H9 (cell line): Measurements from ENCODE around the gene LDHD. TPM values are rescaled to one million over a fixed set of nuclear protein-coding genes. Genes with fewer than 3 reads are reported as not detected.

Experiments used
- DNase-seq: peaks from one replicate; pipeline ENCODE4 v3.0.0-alpha.2; 2017
- H2AFZ ChIP-seq: one replicate; pipeline ENCODE4 v1.6.1; 2013; ENCODE audit warnings: mild to moderate bottlenecking, low read length, control low read depth, moderate library complexity
- H2AK5ac ChIP-seq: 2 replicates; pipeline ENCODE4 v1.6.1; 2013; ENCODE audit warnings: low read length, control low read depth, mixed read lengths; ENCODE audit not compliant: insufficient read length
- H2BK120ac ChIP-seq: one replicate; pipeline ENCODE4 v1.6.1; 2013; ENCODE audit warnings: low read depth, mild to moderate bottlenecking, low read length, control low read depth, inconsistent platforms; ENCODE audit not compliant: poor library complexity, severe bottlenecking
- H2BK12ac ChIP-seq: 2 replicates; pipeline ENCODE4 v1.6.1; 2013; ENCODE audit warnings: low read length, control low read depth, mixed read lengths, low read depth; ENCODE audit not compliant: insufficient read length
- H2BK15ac ChIP-seq: 2 replicates; pipeline ENCODE4 v1.6.1; 2013; ENCODE audit warnings: low read depth, low read length, control low read depth
- H2BK20ac ChIP-seq: one replicate; pipeline ENCODE4 v1.6.1; 2013; ENCODE audit warnings: low read depth, mild to moderate bottlenecking, low read length, control low read depth, inconsistent platforms; ENCODE audit not compliant: poor library complexity, severe bottlenecking
- H2BK5ac ChIP-seq: 2 replicates; pipeline ENCODE4 v1.6.1; 2013; ENCODE audit warnings: low read length, control low read depth, mixed read lengths; ENCODE audit not compliant: insufficient read length
- H3K14ac ChIP-seq: 2 replicates; pipeline ENCODE4 v1.6.1; 2013; ENCODE audit warnings: low read length, control low read depth; ENCODE audit not compliant: insufficient read depth
- H3K18ac ChIP-seq: 2 replicates; pipeline ENCODE4 v1.6.1; 2013; ENCODE audit warnings: low read depth, mild to moderate bottlenecking, mixed read lengths, low read length, control low read depth; ENCODE audit not compliant: insufficient read length
- H3K23ac ChIP-seq: 2 replicates; pipeline ENCODE4 v1.6.1; 2013; ENCODE audit warnings: low read length, control low read depth, mixed read lengths, low read depth; ENCODE audit not compliant: insufficient read length
- H3K23me2 ChIP-seq: 2 replicates; pipeline ENCODE4 v1.6.1; 2013; ENCODE audit warnings: low read depth, mild to moderate bottlenecking, mixed read lengths, low read length, control low read depth; ENCODE audit not compliant: insufficient read length, poor library complexity, severe bottlenecking
- H3K27ac ChIP-seq: 2 replicates; pipeline ENCODE4 v1.5.1; 2013; ENCODE audit warnings: low read length, control low read depth, mixed read lengths, low read depth; ENCODE audit not compliant: insufficient read length
- H3K27me3 ChIP-seq: 2 replicates; pipeline ENCODE4 v1.6.1; 2013; ENCODE audit warnings: low read length, control low read depth, inconsistent platforms; ENCODE audit not compliant: insufficient read depth
- H3K4ac ChIP-seq: 2 replicates; pipeline ENCODE4 v1.6.1; 2013; ENCODE audit warnings: low read depth, mild to moderate bottlenecking, control low read depth, inconsistent platforms, low read length, moderate library complexity
- H3K4me1 ChIP-seq: 2 replicates; pipeline ENCODE4 v1.6.1; 2013; ENCODE audit warnings: low read length, control low read depth, inconsistent platforms; ENCODE audit not compliant: insufficient read depth
- H3K4me2 ChIP-seq: 2 replicates; pipeline ENCODE4 v1.6.1; 2013; ENCODE audit warnings: low read length, control low read depth, mixed read lengths; ENCODE audit not compliant: insufficient read length, insufficient read depth
- H3K56ac ChIP-seq: 2 replicates; pipeline ENCODE4 v1.6.1; 2013; ENCODE audit warnings: low read depth, mild to moderate bottlenecking, mixed read lengths, low read length, control low read depth; ENCODE audit not compliant: insufficient read length
- H3K79me1 ChIP-seq: 2 replicates; pipeline ENCODE4 v1.6.1; 2013; ENCODE audit warnings: low read depth, mild to moderate bottlenecking, moderate library complexity, low read length, control low read depth, inconsistent platforms; ENCODE audit not compliant: insufficient read depth, poor library complexity, severe bottlenecking
- H3K79me2 ChIP-seq: 2 replicates; pipeline ENCODE4 v1.6.1; 2013; ENCODE audit warnings: low read length, control low read depth, inconsistent platforms; ENCODE audit not compliant: insufficient read depth
- H3K9ac ChIP-seq: 2 replicates; pipeline ENCODE4 v1.6.1; 2013; ENCODE audit warnings: low read length, control low read depth, mixed read lengths; ENCODE audit not compliant: insufficient read length; ENCODE audit errors: extremely low read depth
- H3K9me3 ChIP-seq: one replicate; pipeline ENCODE4 v1.6.1; 2013; ENCODE audit warnings: low read depth, low read length, inconsistent platforms; ENCODE audit not compliant: control insufficient read depth
- H3T11ph ChIP-seq: one replicate; pipeline ENCODE4 v1.6.1; 2013; ENCODE audit warnings: mild to moderate bottlenecking, low read length, control low read depth, inconsistent platforms
- H4K20me1 ChIP-seq: one replicate; pipeline ENCODE4 v1.6.1; 2013; ENCODE audit not compliant: control insufficient read depth, insufficient read length, insufficient read depth
- H4K5ac ChIP-seq: 2 replicates; pipeline ENCODE4 v1.6.1; 2013; ENCODE audit warnings: low read depth, mild to moderate bottlenecking, mixed read lengths, low read length, control low read depth; ENCODE audit not compliant: insufficient read length
- H4K8ac ChIP-seq: replicated peaks from 2 replicates; pipeline ENCODE4 v1.6.1; 2013; ENCODE audit warnings: low read length, control low read depth, mixed read lengths, low read depth; ENCODE audit not compliant: insufficient read length
- H4K91ac ChIP-seq: 2 replicates; pipeline ENCODE4 v1.6.1; 2013; ENCODE audit warnings: low read depth, mild to moderate bottlenecking, moderate library complexity, mixed read lengths, low read length, control low read depth; ENCODE audit not compliant: insufficient read length
- H3K27ac Mint-ChIP-seq, 3 experiments: 2 replicates in 2 of 3; 3 replicates in 1 of 3; pipeline ENCODE4 v1.8.0; 2020 to 2021; ENCODE audit warnings: mixed read lengths in 3 of 3, mild to moderate bottlenecking in 1 of 3, moderate library complexity in 1 of 3
- H3K27me3 Mint-ChIP-seq: 2 replicates; pipeline ENCODE4 v1.8.0; 2021; ENCODE audit warnings: low read depth, mild to moderate bottlenecking, moderate library complexity, mixed read lengths
- H3K36me3 Mint-ChIP-seq, 3 experiments: 2 replicates in 2 of 3; 3 replicates in 1 of 3; pipeline ENCODE4 v1.8.0; 2020 to 2021; ENCODE audit warnings: low read depth in 3 of 3, mixed read lengths in 3 of 3; ENCODE audit not compliant: insufficient read depth in 1 of 3
- H3K4me1 Mint-ChIP-seq, 2 experiments: 2 replicates each; pipeline ENCODE4 v1.8.0; 2020; ENCODE audit warnings: mixed read lengths in 2 of 2
- H3K4me3 Mint-ChIP-seq, 2 experiments: 2 replicates in 1 of 2; 3 replicates in 1 of 2; pipeline ENCODE4 v1.8.0; 2020 to 2021; ENCODE audit warnings: mild to moderate bottlenecking in 2 of 2, mixed read lengths in 2 of 2, moderate library complexity in 1 of 2
- H3K9me3 Mint-ChIP-seq, 2 experiments: 2 replicates in 1 of 2; 3 replicates in 1 of 2; pipeline ENCODE4 v1.8.0; 2020; ENCODE audit warnings: mild to moderate bottlenecking in 2 of 2, mixed read lengths in 2 of 2, moderate library complexity in 1 of 2
- WGBS: extraction: QIAGEN DNeasy Blood & Tissue Kit; methylation state at CpG from one replicate; pipeline ENCODE4 v1.1.7; 2013; ENCODE audit warnings: missing lambda C conversion rate, low lambda C conversion rate, mixed read lengths; ENCODE audit not compliant: insufficient read length; ENCODE audit errors: extremely low coverage; 5-methylcytosine and 5-hydroxymethylcytosine counted together
- total RNA-seq: library from RNA; stranded (reverse); gene quantifications from 2 replicates; pipeline ENCODE4 v1.2.1, GENCODE V29; 2021
- TF ChIP-seq, protein P1 (sequence below): fragments of 200-600 bp; sonication (generic); conservative IDR thresholded peaks from 3 replicates; pipeline ENCODE4 v1.8.0; 2021; ENCODE audit warnings: antibody characterized with exemption, mild to moderate bottlenecking

LDHD gene
- total RNA-seq, 1 experiment from 2014 or later: 14.7 TPM

DNA sequence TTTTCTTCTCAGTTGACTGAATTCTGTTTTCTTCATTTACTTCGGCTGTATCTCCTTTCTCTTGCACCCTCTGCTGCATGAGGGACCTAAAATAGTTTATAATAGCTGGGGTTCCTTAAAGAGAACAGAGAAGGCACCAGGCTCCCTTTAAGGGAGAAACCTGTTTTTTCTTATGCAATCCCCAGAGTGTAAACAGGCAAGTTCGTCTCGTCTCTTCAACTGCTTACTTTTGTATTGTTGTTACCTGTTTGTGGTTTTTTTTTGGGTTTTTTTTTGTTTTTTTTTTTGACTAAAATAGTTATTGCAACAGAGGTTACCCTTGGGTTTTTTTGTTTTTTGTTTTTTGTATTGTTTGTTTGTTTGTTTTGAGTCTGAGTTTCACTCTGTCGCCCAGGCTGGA, 3.7 kb upstream of the LDHD start:
- Histone ChIP-seq H3K23me2 (no peaks in the 10 kb centered on the region), H3K14ac (no peak overlapping the region), H3K4me2 (no peak overlapping the region), H3K27ac (peak overlapping the region; percentile 57), H2BK120ac (no peak overlapping the region), H3T11ph (no peak overlapping the region), H4K91ac (no peak overlapping the region), H3K9me3 (peaks cover 5% of the 10 kb centered on the region), H3K4me1 (peaks cover 2% of the 10 kb centered on the region; the same call in 1 of the 2 replicates), H3K79me1 (no peaks in the 10 kb centered on the region), H4K8ac (no peak overlapping the region), H3K56ac (no peak overlapping the region), H3K18ac (no peak overlapping the region), H2BK20ac (no peak overlapping the region), H3K27me3 (no peaks in the 10 kb centered on the region), H4K20me1 (no peaks in the 10 kb centered on the region), H2BK5ac (no peak overlapping the region), H2AFZ (no peak overlapping the region), H4K5ac (no peak overlapping the region), H2BK15ac (no peak overlapping the region), H3K23ac (no peak overlapping the region), H3K9ac (peak overlapping the region; percentile 31), H3K79me2 (no peaks in the 10 kb centered on the region), H2AK5ac (no peak overlapping the region), H2BK12ac (no peak overlapping the region), H3K4ac (no peak overlapping the region)
- Mint-ChIP-seq H3K9me3 (peaks cover 21 to 26% of the 10 kb centered on the region in 2 experiments), H3K36me3 (peaks cover 11 to 16% (median 13%) of the 10 kb centered on the region in 3 experiments), H3K4me3 (no peak overlapping the region; a peak in 1 of 5 replicates), H3K27me3 (peaks cover 2% of the 10 kb centered on the region; the same call in 1 of the 2 replicates), H3K4me1 (peaks cover 33 to 52% of the 10 kb centered on the region in 2 experiments), H3K27ac (peak overlapping the region in 2 of 3 experiments; percentile 88 to 94; a peak in 3 of 7 replicates)
- TF ChIP-seq, protein P1, sequence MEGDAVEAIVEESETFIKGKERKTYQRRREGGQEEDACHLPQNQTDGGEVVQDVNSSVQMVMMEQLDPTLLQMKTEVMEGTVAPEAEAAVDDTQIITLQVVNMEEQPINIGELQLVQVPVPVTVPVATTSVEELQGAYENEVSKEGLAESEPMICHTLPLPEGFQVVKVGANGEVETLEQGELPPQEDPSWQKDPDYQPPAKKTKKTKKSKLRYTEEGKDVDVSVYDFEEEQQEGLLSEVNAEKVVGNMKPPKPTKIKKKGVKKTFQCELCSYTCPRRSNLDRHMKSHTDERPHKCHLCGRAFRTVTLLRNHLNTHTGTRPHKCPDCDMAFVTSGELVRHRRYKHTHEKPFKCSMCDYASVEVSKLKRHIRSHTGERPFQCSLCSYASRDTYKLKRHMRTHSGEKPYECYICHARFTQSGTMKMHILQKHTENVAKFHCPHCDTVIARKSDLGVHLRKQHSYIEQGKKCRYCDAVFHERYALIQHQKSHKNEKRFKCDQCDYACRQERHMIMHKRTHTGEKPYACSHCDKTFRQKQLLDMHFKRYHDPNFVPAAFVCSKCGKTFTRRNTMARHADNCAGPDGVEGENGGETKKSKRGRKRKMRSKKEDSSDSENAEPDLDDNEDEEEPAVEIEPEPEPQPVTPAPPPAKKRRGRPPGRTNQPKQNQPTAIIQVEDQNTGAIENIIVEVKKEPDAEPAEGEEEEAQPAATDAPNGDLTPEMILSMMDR: no peak
- no peak for DNase-seq
- WGBS: no CpG with 5 or more reads among the region's 4 CpGs
